Loucy (cell line): Measurements from ENCODE around the gene PREX1.

ENCODE experiments used
- H2AFZ ChIP-seq: fragments of 200-600 bp; sonication (generic); 2 replicates; pipeline ENCODE4 v1.6.0; 2016; ENCODE audit warnings: antibody characterized with exemption, mild to moderate bottlenecking, low read length, moderate library complexity
- H3F3A ChIP-seq: fragments of 200-600 bp; 2 replicates; pipeline ENCODE4 v1.6.0; 2016; ENCODE audit warnings: antibody characterized with exemption, low read depth, mild to moderate bottlenecking
- H3K27me3 ChIP-seq: fragments of 200-600 bp; sonication (generic); 2 replicates; pipeline ENCODE4 v1.6.1; 2014; ENCODE audit warnings: low read length, mild to moderate bottlenecking; ENCODE audit not compliant: insufficient read depth, poor library complexity, severe bottlenecking
- H3K36me3 ChIP-seq: fragments of 200-600 bp; sonication (generic); 2 replicates; pipeline ENCODE4 v1.6.1; 2016; ENCODE audit warnings: low read length; ENCODE audit not compliant: insufficient read depth
- H3K4me1 ChIP-seq: fragments of 200-600 bp; sonication (generic); 2 replicates; pipeline ENCODE4 v1.5.1; 2014; ENCODE audit warnings: low read length, mild to moderate bottlenecking; ENCODE audit not compliant: insufficient read depth, poor library complexity, severe bottlenecking
- H3K4me2 ChIP-seq: fragments of 200-600 bp; sonication (generic); 2 replicates; pipeline ENCODE4 v1.6.0; 2014; ENCODE audit warnings: antibody characterized with exemption, low read length, low read depth, mild to moderate bottlenecking; ENCODE audit not compliant: poor library complexity, severe bottlenecking
- H3K4me3 ChIP-seq: fragments of 200-600 bp; sonication (generic); 2 replicates; pipeline ENCODE4 v1.5.1; 2014; ENCODE audit warnings: low read length, mild to moderate bottlenecking, mixed read lengths; ENCODE audit not compliant: poor library complexity, severe bottlenecking
- H3K79me2 ChIP-seq: fragments of 200-600 bp; sonication (generic); 2 replicates; pipeline ENCODE4 v1.6.1; 2014; ENCODE audit warnings: low read length; ENCODE audit not compliant: insufficient read depth
- H3K9ac ChIP-seq: fragments of 200-600 bp; sonication (generic); 2 replicates; pipeline ENCODE4 v1.6.0; 2014; ENCODE audit warnings: mild to moderate bottlenecking, low read depth, low read length, moderate library complexity; ENCODE audit not compliant: poor library complexity, severe bottlenecking
- H3K9me2 ChIP-seq: fragments of 200-600 bp; sonication (generic); replicated peaks from 2 replicates; pipeline ENCODE4 v1.6.1; 2016; ENCODE audit warnings: low read depth, low read length, mixed read lengths
- H3K9me3 ChIP-seq: fragments of 200-600 bp; sonication (generic); 2 replicates; pipeline ENCODE4 v1.6.1; 2014; ENCODE audit warnings: mild to moderate bottlenecking, antibody characterized with exemption, low read length, low read depth; ENCODE audit not compliant: insufficient read depth
- H4K20me1 ChIP-seq: fragments of 200-600 bp; sonication (generic); 2 replicates; pipeline ENCODE4 v1.6.0; 2014; ENCODE audit warnings: antibody characterized with exemption, low read length, mild to moderate bottlenecking; ENCODE audit not compliant: insufficient read depth, poor library complexity, severe bottlenecking
- EZH2phosphoT487 ChIP-seq: fragments of 200-600 bp; IDR thresholded peaks from 2 replicates; pipeline ENCODE4 v1.6.1; 2018; ENCODE audit warnings: antibody characterized with exemption, mild to moderate bottlenecking, moderate library complexity, borderline replicate concordance
- TF ChIP-seq, protein P1 (sequence below): fragments of 200-600 bp; sonication (generic); conservative IDR thresholded peaks from 2 replicates; pipeline ENCODE4 v1.5.1; 2014; ENCODE audit warnings: mild to moderate bottlenecking, antibody characterized with exemption, low read length

The PREX1 gene

DNA sequence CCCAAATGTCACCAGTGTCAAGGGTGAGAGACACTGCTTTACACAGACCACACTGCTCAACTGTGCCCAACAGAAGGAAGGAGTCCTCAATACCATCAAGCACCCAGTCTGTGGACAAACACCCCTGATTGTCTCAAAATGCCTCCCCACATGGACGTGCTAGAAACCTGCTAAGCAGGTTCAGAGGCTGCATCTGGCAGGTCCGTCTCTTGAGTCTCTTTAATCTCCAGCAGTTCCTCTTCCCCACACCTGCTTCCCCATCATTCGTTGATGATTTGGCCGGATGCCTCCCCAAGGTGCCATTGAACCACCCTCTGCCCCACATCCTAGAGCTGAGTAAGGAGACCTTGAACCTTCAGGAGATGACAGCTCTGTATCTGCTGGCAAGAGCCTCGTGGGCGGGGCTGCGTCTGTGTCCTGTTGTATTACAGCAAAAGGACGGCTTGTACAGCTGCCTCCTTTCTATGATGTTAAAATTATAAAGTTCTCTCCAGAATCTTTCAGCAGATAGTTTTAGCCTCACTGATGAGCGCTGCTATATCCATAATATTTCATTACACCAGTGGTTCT, 179.2 kb downstream of the PREX1 start:
- Histone ChIP-seq H3K79me2 (no peaks in the 10 kb centered on the region), H3K27me3 (no peaks in the 10 kb centered on the region), H3K9me2 (no peaks in the 10 kb centered on the region), H3K36me3 (peaks cover 63% of the 10 kb centered on the region; the same call in 1 of the 2 replicates), H4K20me1 (no peaks in the 10 kb centered on the region), H3F3A (no peaks in the 10 kb centered on the region), H3K9me3 (no peaks in the 10 kb centered on the region), H3K4me3 (no peak overlapping the region), H2AFZ (no peak overlapping the region), H3K4me2 (no peak overlapping the region), H3K9ac (no peak overlapping the region), H3K4me1 (no peaks in the 10 kb centered on the region)
- TF ChIP-seq, protein P1, sequence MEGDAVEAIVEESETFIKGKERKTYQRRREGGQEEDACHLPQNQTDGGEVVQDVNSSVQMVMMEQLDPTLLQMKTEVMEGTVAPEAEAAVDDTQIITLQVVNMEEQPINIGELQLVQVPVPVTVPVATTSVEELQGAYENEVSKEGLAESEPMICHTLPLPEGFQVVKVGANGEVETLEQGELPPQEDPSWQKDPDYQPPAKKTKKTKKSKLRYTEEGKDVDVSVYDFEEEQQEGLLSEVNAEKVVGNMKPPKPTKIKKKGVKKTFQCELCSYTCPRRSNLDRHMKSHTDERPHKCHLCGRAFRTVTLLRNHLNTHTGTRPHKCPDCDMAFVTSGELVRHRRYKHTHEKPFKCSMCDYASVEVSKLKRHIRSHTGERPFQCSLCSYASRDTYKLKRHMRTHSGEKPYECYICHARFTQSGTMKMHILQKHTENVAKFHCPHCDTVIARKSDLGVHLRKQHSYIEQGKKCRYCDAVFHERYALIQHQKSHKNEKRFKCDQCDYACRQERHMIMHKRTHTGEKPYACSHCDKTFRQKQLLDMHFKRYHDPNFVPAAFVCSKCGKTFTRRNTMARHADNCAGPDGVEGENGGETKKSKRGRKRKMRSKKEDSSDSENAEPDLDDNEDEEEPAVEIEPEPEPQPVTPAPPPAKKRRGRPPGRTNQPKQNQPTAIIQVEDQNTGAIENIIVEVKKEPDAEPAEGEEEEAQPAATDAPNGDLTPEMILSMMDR: no peak
- no peak for TF ChIP-seq EZH2phosphoT487

DNA sequence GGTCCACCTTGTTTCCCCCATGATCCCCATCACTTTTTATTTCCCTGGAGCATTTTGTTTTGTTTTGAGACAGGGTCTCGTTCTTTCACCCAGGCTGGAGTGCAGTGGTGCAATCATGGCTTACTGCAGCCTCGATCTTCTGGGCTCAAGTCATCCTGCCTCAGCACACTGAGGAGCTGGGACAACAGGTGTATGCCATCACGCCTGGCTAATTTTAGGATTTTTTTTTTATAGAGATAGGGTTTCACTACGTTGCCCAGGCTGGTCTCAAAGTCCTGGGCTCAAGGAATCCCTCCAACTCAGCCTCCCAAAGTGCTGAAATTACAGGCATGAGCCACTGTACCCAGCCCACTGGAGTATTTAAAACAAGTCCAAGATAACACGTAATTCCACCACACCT, 179.9 kb downstream of the PREX1 start:
- Histone ChIP-seq H3F3A (no peaks in the 10 kb centered on the region), H3K4me3 (no peak overlapping the region), H3K9ac (no peak overlapping the region), H3K9me3 (no peaks in the 10 kb centered on the region), H3K79me2 (no peaks in the 10 kb centered on the region), H3K9me2 (no peaks in the 10 kb centered on the region), H3K36me3 (peaks cover 55% of the 10 kb centered on the region; the same call in 1 of the 2 replicates), H3K27me3 (no peaks in the 10 kb centered on the region), H4K20me1 (no peaks in the 10 kb centered on the region), H3K4me1 (no peaks in the 10 kb centered on the region), H3K4me2 (no peak overlapping the region), H2AFZ (no peak overlapping the region)
- TF ChIP-seq, protein P1: no peak

DNA sequence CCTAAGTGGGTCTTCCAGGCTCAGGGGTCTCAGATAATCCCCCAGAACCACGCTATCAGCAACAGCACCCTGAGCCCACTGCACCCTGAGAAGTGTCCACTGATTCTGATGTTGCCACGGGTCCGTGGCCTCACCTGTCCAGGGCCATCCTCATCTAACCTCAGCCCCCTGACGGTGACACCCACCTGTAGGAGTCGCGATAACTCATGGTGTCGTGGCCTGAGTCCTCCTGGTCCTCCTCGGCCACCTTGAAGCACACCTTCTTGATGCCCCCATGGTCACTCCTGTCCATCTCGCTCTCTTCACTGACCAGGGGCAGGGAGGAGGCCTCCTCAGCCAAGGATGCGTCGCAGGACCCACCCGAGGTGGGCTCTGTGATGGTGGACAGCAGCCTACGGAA, 182.1 kb downstream of the PREX1 start:
- H4K20me1 ChIP-seq: no peaks in the 10 kb centered on the region

More for the DNA sequence above, 182.1 kb downstream of the PREX1 start:
- Histone ChIP-seq H3K36me3 (peaks cover 51% of the 10 kb centered on the region; the same call in 1 of the 2 replicates), H3F3A (no peaks in the 10 kb centered on the region), H2AFZ (no peak overlapping the region), H3K4me2 (no peak overlapping the region), H3K9me3 (no peaks in the 10 kb centered on the region), H3K79me2 (no peaks in the 10 kb centered on the region), H3K27me3 (no peaks in the 10 kb centered on the region), H3K9ac (no peak overlapping the region), H3K4me3 (no peak overlapping the region), H3K9me2 (no peaks in the 10 kb centered on the region), H3K4me1 (no peaks in the 10 kb centered on the region)
- TF ChIP-seq, protein P1: no peak
- no peak for TF ChIP-seq EZH2phosphoT487
